NCI-H1436 (cell line): ENCODE measurements around the gene LHX4.

Experiments
- DNase-seq: peaks from one replicate; lab custom pipeline; 2025; lab: John Stamatoyannopoulos, UW

LHX4 gene

GRCh38 chr1:180229483-180230415 lies at the start of gene LHX4:
LHX4 (plus strand) TSS chr1:180230264; CDS start chr1:180230530, 266 bp downstream.
- DNase-seq: no peak

- no peak for DNase-seq
Observed at GRCh38 chr1:180181048-180181447, 49.0 kb upstream of the LHX4 start.

GRCh38 chr1:180181996-180182642 lies 47.9 kb upstream of the LHX4 start:
- no peak for DNase-seq

- DNase-seq: no peak
Observed at GRCh38 chr1:180182643-180183311, 47.3 kb upstream of the LHX4 start.

GRCh38 chr1:180183426-180183825 lies 46.6 kb upstream of the LHX4 start:
- no peak for DNase-seq

- DNase-seq: no peak
Observed at GRCh38 chr1:180184041-180184440, 46.0 kb upstream of the LHX4 start.

GRCh38 chr1:180185281-180185680 lies 44.8 kb upstream of the LHX4 start:
- no peak for DNase-seq

GRCh38 chr1:180185971-180186645 lies 44.0 kb upstream of the LHX4 start:
- no peak for DNase-seq

- no peak for DNase-seq
Observed at GRCh38 chr1:180186831-180187230, 43.2 kb upstream of the LHX4 start.

- DNase-seq: no peak
Observed at GRCh38 chr1:180187626-180188025, 42.4 kb upstream of the LHX4 start.

- DNase-seq: peak; percentile 43
Observed at GRCh38 chr1:180188091-180188506, 42.0 kb upstream of the LHX4 start.

- no peak for DNase-seq
Observed at GRCh38 chr1:180188684-180189175, 41.3 kb upstream of the LHX4 start.

GRCh38 chr1:180190091-180190490 lies 40.0 kb upstream of the LHX4 start:
- DNase-seq: no peak

- no peak for DNase-seq
Observed at GRCh38 chr1:180192172-180192571, 37.9 kb upstream of the LHX4 start.

- no peak for DNase-seq
Observed at GRCh38 chr1:180193141-180194047, 36.7 kb upstream of the LHX4 start.

GRCh38 chr1:180194048-180194425 lies 36.0 kb upstream of the LHX4 start:
- DNase-seq: no peak

- DNase-seq: peak; percentile 17
Observed at GRCh38 chr1:180194546-180195207, 35.4 kb upstream of the LHX4 start.

GRCh38 chr1:180195401-180195800 lies 34.7 kb upstream of the LHX4 start:
- no peak for DNase-seq

GRCh38 chr1:180195916-180196315 lies 34.1 kb upstream of the LHX4 start:
- no peak for DNase-seq

GRCh38 chr1:180196436-180197003 lies 33.5 kb upstream of the LHX4 start:
- DNase-seq: no peak
